ENCODE measurements around the gene PRAMEF12. TPM values are rescaled to one million over a fixed set of nuclear protein-coding genes. Genes with fewer than 3 reads are reported as not detected.

The PRAMEF12 gene
- polyA plus RNA-seq, 1 donor from 2014 or later, result not detected

DNA sequence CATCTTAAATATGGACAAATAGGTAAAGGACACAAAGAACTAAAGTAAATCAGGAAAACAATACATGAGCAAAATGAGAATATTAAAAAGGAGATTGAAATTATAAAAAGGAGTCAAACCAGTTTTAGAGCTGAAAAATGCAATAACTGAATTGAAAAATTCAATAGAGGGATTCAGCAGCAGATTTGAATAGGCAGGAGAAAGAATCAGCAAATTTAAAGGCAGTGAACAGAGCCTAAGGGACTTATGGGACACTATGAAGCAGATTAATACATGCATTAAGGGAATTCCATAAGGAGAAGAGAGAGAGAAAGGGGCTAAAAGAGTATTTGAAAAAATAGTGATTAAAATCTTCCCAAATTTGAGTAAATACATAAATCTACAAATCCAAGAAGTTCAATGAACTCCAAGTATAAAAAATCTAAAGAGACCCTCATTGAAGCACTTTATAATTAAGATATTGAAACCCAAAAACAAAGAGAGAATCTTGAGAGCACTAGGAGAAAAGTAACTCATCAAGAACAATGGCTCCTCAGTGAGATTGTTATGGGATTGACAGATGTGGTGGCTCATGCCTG, 24.7 kb upstream of the PRAMEF12 start:
- H4K20me1 ChIP-seq (ENCODE audit: insufficient read depth), result no peaks in the 10 kb centered on the region
- TF ChIP-seq EP300 (conservative IDR thresholded peaks at IDR 0.05; ENCODE audit: poor library complexity, severe bottlenecking) (no peak), POLR2AphosphoS5 (IDR thresholded peaks at IDR 0.05) (no peak), TAF1 (IDR thresholded peaks at IDR 0.05; ENCODE audit: low read depth) (no peak), SMC3 (conservative IDR thresholded peaks at IDR 0.05; ENCODE audit: poor library complexity) (no peak), MXI1 (conservative IDR thresholded peaks at IDR 0.05; ENCODE audit: poor library complexity, severe bottlenecking) (no peak), RAD21 (conservative IDR thresholded peaks at IDR 0.05) (no peak), EZH2 (IDR thresholded peaks at IDR 0.05; ENCODE audit: borderline replicate concordance, insufficient read depth, low read length, poor library complexity, severe bottlenecking) (no peak)
- TF ChIP-seq, protein P1, sequence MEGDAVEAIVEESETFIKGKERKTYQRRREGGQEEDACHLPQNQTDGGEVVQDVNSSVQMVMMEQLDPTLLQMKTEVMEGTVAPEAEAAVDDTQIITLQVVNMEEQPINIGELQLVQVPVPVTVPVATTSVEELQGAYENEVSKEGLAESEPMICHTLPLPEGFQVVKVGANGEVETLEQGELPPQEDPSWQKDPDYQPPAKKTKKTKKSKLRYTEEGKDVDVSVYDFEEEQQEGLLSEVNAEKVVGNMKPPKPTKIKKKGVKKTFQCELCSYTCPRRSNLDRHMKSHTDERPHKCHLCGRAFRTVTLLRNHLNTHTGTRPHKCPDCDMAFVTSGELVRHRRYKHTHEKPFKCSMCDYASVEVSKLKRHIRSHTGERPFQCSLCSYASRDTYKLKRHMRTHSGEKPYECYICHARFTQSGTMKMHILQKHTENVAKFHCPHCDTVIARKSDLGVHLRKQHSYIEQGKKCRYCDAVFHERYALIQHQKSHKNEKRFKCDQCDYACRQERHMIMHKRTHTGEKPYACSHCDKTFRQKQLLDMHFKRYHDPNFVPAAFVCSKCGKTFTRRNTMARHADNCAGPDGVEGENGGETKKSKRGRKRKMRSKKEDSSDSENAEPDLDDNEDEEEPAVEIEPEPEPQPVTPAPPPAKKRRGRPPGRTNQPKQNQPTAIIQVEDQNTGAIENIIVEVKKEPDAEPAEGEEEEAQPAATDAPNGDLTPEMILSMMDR (IDR thresholded peaks at IDR 0.05; ENCODE audit: poor library complexity, severe bottlenecking), result no peak
- TF ChIP-seq, protein P2, sequence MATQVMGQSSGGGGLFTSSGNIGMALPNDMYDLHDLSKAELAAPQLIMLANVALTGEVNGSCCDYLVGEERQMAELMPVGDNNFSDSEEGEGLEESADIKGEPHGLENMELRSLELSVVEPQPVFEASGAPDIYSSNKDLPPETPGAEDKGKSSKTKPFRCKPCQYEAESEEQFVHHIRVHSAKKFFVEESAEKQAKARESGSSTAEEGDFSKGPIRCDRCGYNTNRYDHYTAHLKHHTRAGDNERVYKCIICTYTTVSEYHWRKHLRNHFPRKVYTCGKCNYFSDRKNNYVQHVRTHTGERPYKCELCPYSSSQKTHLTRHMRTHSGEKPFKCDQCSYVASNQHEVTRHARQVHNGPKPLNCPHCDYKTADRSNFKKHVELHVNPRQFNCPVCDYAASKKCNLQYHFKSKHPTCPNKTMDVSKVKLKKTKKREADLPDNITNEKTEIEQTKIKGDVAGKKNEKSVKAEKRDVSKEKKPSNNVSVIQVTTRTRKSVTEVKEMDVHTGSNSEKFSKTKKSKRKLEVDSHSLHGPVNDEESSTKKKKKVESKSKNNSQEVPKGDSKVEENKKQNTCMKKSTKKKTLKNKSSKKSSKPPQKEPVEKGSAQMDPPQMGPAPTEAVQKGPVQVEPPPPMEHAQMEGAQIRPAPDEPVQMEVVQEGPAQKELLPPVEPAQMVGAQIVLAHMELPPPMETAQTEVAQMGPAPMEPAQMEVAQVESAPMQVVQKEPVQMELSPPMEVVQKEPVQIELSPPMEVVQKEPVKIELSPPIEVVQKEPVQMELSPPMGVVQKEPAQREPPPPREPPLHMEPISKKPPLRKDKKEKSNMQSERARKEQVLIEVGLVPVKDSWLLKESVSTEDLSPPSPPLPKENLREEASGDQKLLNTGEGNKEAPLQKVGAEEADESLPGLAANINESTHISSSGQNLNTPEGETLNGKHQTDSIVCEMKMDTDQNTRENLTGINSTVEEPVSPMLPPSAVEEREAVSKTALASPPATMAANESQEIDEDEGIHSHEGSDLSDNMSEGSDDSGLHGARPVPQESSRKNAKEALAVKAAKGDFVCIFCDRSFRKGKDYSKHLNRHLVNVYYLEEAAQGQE (IDR thresholded peaks at IDR 0.05; ENCODE audit: borderline replicate concordance), result no peak
- no peak overlapping the region for H2AFZ ChIP-seq (ENCODE audit: low read depth, low read length)
- H3K79me2 ChIP-seq (replicated peaks; ENCODE audit: insufficient read depth, low read length), result no peaks in the 10 kb centered on the region
- H3K4me2 ChIP-seq (ENCODE audit: low read length), result no peak overlapping the region
- H3K4me3 ChIP-seq (ENCODE audit: low read length), result no peak overlapping the region
- H3K36me3 ChIP-seq (ENCODE audit: insufficient read depth, low read length), result no peaks in the 10 kb centered on the region
- H3K9ac ChIP-seq (ENCODE audit: low read length), result no peak overlapping the region
- H3K9me2 ChIP-seq (ENCODE audit: insufficient read depth, low read length), result no peaks in the 10 kb centered on the region
- H3K27me3 ChIP-seq (ENCODE audit: insufficient read depth, low read depth, low read length), result no peaks in the 10 kb centered on the region
- no peaks in the 10 kb centered on the region for H3F3A ChIP-seq (ENCODE audit: insufficient read depth, low read length, poor library complexity, severe bottlenecking)
- peaks cover 5% of the 10 kb centered on the region for H3K9me3 ChIP-seq (ENCODE audit: low read length)
- no peak overlapping the region for H3K27ac ChIP-seq (ENCODE audit: low read length)

DNA sequence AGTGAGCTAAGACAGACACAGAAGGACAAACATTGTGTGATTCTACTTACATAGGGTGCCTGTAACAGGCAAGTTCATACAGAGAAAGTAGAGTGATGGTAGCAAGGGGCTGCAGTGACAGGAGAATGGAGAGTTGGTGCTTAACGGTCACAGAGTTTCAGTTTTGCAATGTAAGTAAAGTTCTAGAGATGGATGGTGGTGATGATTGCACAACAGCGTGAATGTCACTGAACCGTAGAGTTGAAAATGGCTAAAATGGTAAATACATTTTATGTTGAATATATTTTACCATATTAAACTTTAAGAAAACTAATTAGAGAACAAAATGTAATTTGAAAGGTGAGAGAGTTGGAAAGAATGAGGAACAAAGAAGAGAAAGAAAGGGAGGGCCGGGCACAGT, 18.8 kb upstream of the PRAMEF12 start:
- H3K4me2 ChIP-seq (ENCODE audit: low read length), result no peak overlapping the region
- no peak overlapping the region for H3K9ac ChIP-seq (ENCODE audit: low read length)
- no peak overlapping the region for H3K4me3 ChIP-seq (ENCODE audit: low read length)
- H3F3A ChIP-seq (ENCODE audit: insufficient read depth, low read length, poor library complexity, severe bottlenecking), result no peaks in the 10 kb centered on the region
- no peak overlapping the region for H2AFZ ChIP-seq (ENCODE audit: low read depth, low read length)
- no peak for TF ChIP-seq TAF1 (IDR thresholded peaks at IDR 0.05; ENCODE audit: low read depth)
- H3K9me3 ChIP-seq (ENCODE audit: low read length), result peaks cover 5% of the 10 kb centered on the region
- no peaks in the 10 kb centered on the region for H4K20me1 ChIP-seq (ENCODE audit: insufficient read depth)
- no peaks in the 10 kb centered on the region for H3K79me2 ChIP-seq (replicated peaks; ENCODE audit: insufficient read depth, low read length)
- H3K27me3 ChIP-seq (ENCODE audit: insufficient read depth, low read depth, low read length), result no peaks in the 10 kb centered on the region
- H3K9me2 ChIP-seq (ENCODE audit: insufficient read depth, low read length), result no peaks in the 10 kb centered on the region
- no peak overlapping the region for H3K27ac ChIP-seq (ENCODE audit: low read length)
- H3K36me3 ChIP-seq (ENCODE audit: insufficient read depth, low read length), result no peaks in the 10 kb centered on the region

Data from neural cell (in vitro differentiated cells).